ENCODE measurements around the gene NFATC2. TPM values are rescaled to one million over a fixed set of nuclear protein-coding genes. Genes with fewer than 3 reads are reported as not detected.

NFATC2 gene
- total RNA-seq, 6 experiments from 2014 or later: 3.9 to 7.1 (median 4.7) TPM

GRCh38 chr20:51403466-51404220, 138.9 kb downstream of the NFATC2 start:
- WGBS (ENCODE audit: insufficient coverage, low coverage, low lambda C conversion rate, missing lambda C conversion rate): 94% methylated on average over 6 of the region's 9 CpGs

GRCh38 chr20:51402201-51402600, 140.3 kb downstream of the NFATC2 start:
- WGBS (ENCODE audit: insufficient coverage, low coverage, low lambda C conversion rate, missing lambda C conversion rate): 47% methylated on average over 2 of the region's 2 CpGs
- ATAC-seq (peak in 2 of 4 donors; percentile 13 to 15), DNase-seq (no peak)
- H3K36me3 ChIP-seq: no peaks in the 10 kb centered on the region
- no peaks in the 10 kb centered on the region for H3K27me3 ChIP-seq
- intact Hi-C loops (cut with DNase I): no loop called here
- TF ChIP-seq POLR2A (IDR thresholded peaks at IDR 0.05) (no peak), CTCF (IDR thresholded peaks at IDR 0.05) (no peak)
- H3K9me3 ChIP-seq: no peaks in the 10 kb centered on the region
- no peak overlapping the region for H3K27ac ChIP-seq
- peaks cover 0 to 25% (median 10%) of the 10 kb centered on the region in 4 donors for H3K4me1 ChIP-seq
- H3K4me3 ChIP-seq: no peak overlapping the region

More at GRCh38 chr20:51403466-51404220, 138.9 kb downstream of the NFATC2 start:
- DNase-seq (no peak), ATAC-seq (no peak)
- intact Hi-C loops (cut with DNase I): no loop called here
- peaks cover 0 to 16% (median 5%) of the 10 kb centered on the region in 4 donors for H3K4me1 ChIP-seq
- no peak overlapping the region for H3K4me3 ChIP-seq
- H3K36me3 ChIP-seq: no peaks in the 10 kb centered on the region
- TF ChIP-seq CTCF (IDR thresholded peaks at IDR 0.05) (no peak), POLR2A (IDR thresholded peaks at IDR 0.05) (no peak)
- H3K27ac ChIP-seq: no peak overlapping the region
- H3K9me3 ChIP-seq: no peaks in the 10 kb centered on the region
- no peaks in the 10 kb centered on the region for H3K27me3 ChIP-seq

- ATAC-seq (no peak), DNase-seq (no peak)
- 81% methylated on average over 4 of the region's 4 CpGs for WGBS (ENCODE audit: insufficient coverage, low coverage, low lambda C conversion rate, missing lambda C conversion rate)
- Histone ChIP-seq H3K4me1 (peaks cover 0 to 25% (median 10%) of the 10 kb centered on the region in 4 donors), H3K27ac (no peak overlapping the region), H3K9me3 (no peaks in the 10 kb centered on the region), H3K27me3 (no peaks in the 10 kb centered on the region), H3K36me3 (no peaks in the 10 kb centered on the region), H3K4me3 (no peak overlapping the region)
- no peak for TF ChIP-seq POLR2A (IDR thresholded peaks at IDR 0.05)
- intact Hi-C loops (cut with DNase I): no loop called here
Observed at GRCh38 chr20:51401496-51401895, 141.0 kb downstream of the NFATC2 start.

- no peak for TF ChIP-seq POLR2A (IDR thresholded peaks at IDR 0.05)
- no peak for TF ChIP-seq CTCF (IDR thresholded peaks at IDR 0.05)
- ATAC-seq: peak; percentile 37 to 49 (median 44)
- peaks cover 0 to 25% (median 10%) of the 10 kb centered on the region in 4 donors for H3K4me1 ChIP-seq
- no peaks in the 10 kb centered on the region for H3K36me3 ChIP-seq
- DNase-seq: no peak
- H3K4me3 ChIP-seq: no peak overlapping the region
- peak overlapping the region in 2 of 3 donors; percentile 16 to 50 for H3K27ac ChIP-seq
- H3K9me3 ChIP-seq: no peaks in the 10 kb centered on the region
- H3K27me3 ChIP-seq: no peaks in the 10 kb centered on the region
- 65% methylated on average over 12 of the region's 17 CpGs for WGBS (ENCODE audit: insufficient coverage, low coverage, low lambda C conversion rate, missing lambda C conversion rate)
- intact Hi-C loops (cut with DNase I): no loop called here
Observed at GRCh38 chr20:51400051-51400926, 142.2 kb downstream of the NFATC2 start.
